Measurements from ENCODE around the gene BANK1. TPM values are rescaled to one million over a fixed set of nuclear protein-coding genes. Genes with fewer than 3 reads are reported as not detected.

Gene BANK1
- total RNA-seq, 2 experiments from 2014 or later, result not detected

GRCh38 chr4:102022343-102022742 is 231.8 kb downstream of the BANK1 start:
- Histone ChIP-seq H3K27ac (ENCODE audit: low read depth, low read length, poor library complexity, severe bottlenecking) (no peak overlapping the region), H2AFZ (ENCODE audit: low read length) (no peak overlapping the region), H3K4me2 (ENCODE audit: low read length) (no peak overlapping the region), H3K79me2 (ENCODE audit: insufficient read depth, low read depth, low read length) (no peaks in the 10 kb centered on the region), H4K20me1 (ENCODE audit: insufficient read depth, low read length) (no peaks in the 10 kb centered on the region), H3K4me1 (ENCODE audit: insufficient read depth, low read length, poor library complexity, severe bottlenecking) (no peaks in the 10 kb centered on the region), H3K4me3 (ENCODE audit: low read depth, low read length, poor library complexity, severe bottlenecking) (no peak overlapping the region), H3K9me2 (ENCODE audit: insufficient read depth, low read length) (no peaks in the 10 kb centered on the region), H3K9me3 (ENCODE audit: low read length) (no peaks in the 10 kb centered on the region), H3K36me3 (ENCODE audit: insufficient read depth, low read length) (no peaks in the 10 kb centered on the region)
- no peak for TF ChIP-seq EZH2phosphoT487 (IDR thresholded peaks at IDR 0.05; ENCODE audit: borderline replicate concordance, low read depth, low read length)
- no peak for TF ChIP-seq CTCF (conservative IDR thresholded peaks at IDR 0.05; ENCODE audit: low read length)
- no TSS peak for BruUV-seq (replicated peaks)
- ChIA-PET CTCF (ENCODE audit: unreplicated experiment) (no interaction called here), POLR2A (interaction anchor here (0.6 kb wide), 1 partner anchor 151 kb away, joined by 8 read pairs; no protein-coding TSS in a partner anchor)
- DNase-seq (ENCODE audit: low spot score), result no peak
- intact Hi-C loops (cut with micrococcal nuclease; ENCODE audit: unreplicated experiment), result no loop called here

DNA sequence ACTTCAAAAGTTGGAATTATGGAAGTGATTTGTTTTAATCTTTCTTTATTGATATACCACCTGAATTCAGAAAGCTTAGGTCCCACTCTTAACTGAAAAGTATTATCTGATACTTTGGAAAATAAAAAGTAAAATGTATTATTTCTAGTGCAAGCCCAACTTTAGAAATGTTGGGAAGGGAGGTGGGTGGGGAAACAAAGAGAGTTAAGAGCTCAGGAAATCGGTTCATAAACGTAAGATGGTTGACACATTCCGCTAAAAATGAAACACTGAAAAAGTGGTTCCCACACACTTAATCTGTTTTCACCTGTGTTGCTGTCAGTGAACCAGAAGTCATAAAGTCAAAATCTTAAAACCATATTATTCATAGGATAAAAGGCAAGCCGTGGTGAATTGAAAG is 237.4 kb downstream of the BANK1 start:
- TF ChIP-seq CTCF (conservative IDR thresholded peaks at IDR 0.05; ENCODE audit: low read length) (no peak), EZH2phosphoT487 (IDR thresholded peaks at IDR 0.05; ENCODE audit: borderline replicate concordance, low read depth, low read length) (no peak)
- Histone ChIP-seq H2AFZ (ENCODE audit: low read length) (no peak overlapping the region), H3K79me2 (ENCODE audit: insufficient read depth, low read depth, low read length) (no peaks in the 10 kb centered on the region), H3K4me3 (ENCODE audit: low read depth, low read length, poor library complexity, severe bottlenecking) (no peak overlapping the region), H4K20me1 (ENCODE audit: insufficient read depth, low read length) (no peaks in the 10 kb centered on the region), H3K9me2 (ENCODE audit: insufficient read depth, low read length) (no peaks in the 10 kb centered on the region), H3K4me2 (ENCODE audit: low read length) (no peak overlapping the region), H3K27ac (ENCODE audit: low read depth, low read length, poor library complexity, severe bottlenecking) (no peak overlapping the region), H3K4me1 (ENCODE audit: insufficient read depth, low read length, poor library complexity, severe bottlenecking) (no peaks in the 10 kb centered on the region), H3K36me3 (ENCODE audit: insufficient read depth, low read length) (no peaks in the 10 kb centered on the region), H3K9me3 (ENCODE audit: low read length) (no peaks in the 10 kb centered on the region)
- POLR2A ChIA-PET, result interaction anchor here (0.6 kb wide), 1 partner anchor 9 kb away, joined by 3 read pairs; no protein-coding TSS in a partner anchor
- CTCF ChIA-PET (ENCODE audit: unreplicated experiment), result no interaction called here
- no TSS peak for BruUV-seq (replicated peaks)
- intact Hi-C loops (cut with micrococcal nuclease; ENCODE audit: unreplicated experiment), result no loop called here
- no peak for DNase-seq (ENCODE audit: low spot score)

GRCh38 chr4:102031406-102031805 is 240.9 kb downstream of the BANK1 start:
- no peak overlapping the region for H3K4me3 ChIP-seq (ENCODE audit: low read depth, low read length, poor library complexity, severe bottlenecking)
- no peaks in the 10 kb centered on the region for H3K9me3 ChIP-seq (ENCODE audit: low read length)
- no peak for TF ChIP-seq EZH2phosphoT487 (IDR thresholded peaks at IDR 0.05; ENCODE audit: borderline replicate concordance, low read depth, low read length)
- TF ChIP-seq CTCF (conservative IDR thresholded peaks at IDR 0.05; ENCODE audit: low read length), result no peak
- no peak for DNase-seq (ENCODE audit: low spot score)
- POLR2A ChIA-PET, result no interaction called here
- CTCF ChIA-PET (ENCODE audit: unreplicated experiment), result no interaction called here
- H3K27ac ChIP-seq (ENCODE audit: low read depth, low read length, poor library complexity, severe bottlenecking), result no peak overlapping the region
- no peak overlapping the region for H2AFZ ChIP-seq (ENCODE audit: low read length)
- H3K4me2 ChIP-seq (ENCODE audit: low read length), result no peak overlapping the region
- intact Hi-C loops (cut with micrococcal nuclease; ENCODE audit: unreplicated experiment), result no loop called here
- H3K79me2 ChIP-seq (ENCODE audit: insufficient read depth, low read depth, low read length), result no peaks in the 10 kb centered on the region
- H4K20me1 ChIP-seq (ENCODE audit: insufficient read depth, low read length), result no peaks in the 10 kb centered on the region
- H3K9me2 ChIP-seq (ENCODE audit: insufficient read depth, low read length), result no peaks in the 10 kb centered on the region
- H3K4me1 ChIP-seq (ENCODE audit: insufficient read depth, low read length, poor library complexity, severe bottlenecking), result no peaks in the 10 kb centered on the region
- no TSS peak for BruUV-seq (replicated peaks)
- H3K36me3 ChIP-seq (ENCODE audit: insufficient read depth, low read length), result no peaks in the 10 kb centered on the region
